DOHH2 (cell line): Measurements from ENCODE around the gene UNC5C.

Experiments used
- H3F3A ChIP-seq: fragments of 200-600 bp; sonication (generic), shearing (Covaris generic); 2 replicates; pipeline ENCODE4 v1.6.0; 2016; ENCODE audit warnings: antibody characterized with exemption, mild to moderate bottlenecking; ENCODE audit not compliant: control insufficient read depth, insufficient read depth
- H3K27ac ChIP-seq: fragments of 200-600 bp; sonication (generic); 2 replicates; pipeline ENCODE4 v1.5.1; 2014; ENCODE audit warnings: low read depth, mild to moderate bottlenecking, low read length, moderate library complexity
- H3K27me3 ChIP-seq: fragments of 200-600 bp; sonication (generic); 2 replicates; pipeline ENCODE4 v1.6.1; 2014; ENCODE audit warnings: mild to moderate bottlenecking, low read length, mixed read lengths; ENCODE audit not compliant: control insufficient read depth
- H3K36me3 ChIP-seq: fragments of 200-600 bp; sonication (generic); 2 replicates; pipeline ENCODE4 v1.6.1; 2014; ENCODE audit warnings: mild to moderate bottlenecking, low read length, moderate library complexity, mixed read lengths; ENCODE audit not compliant: control insufficient read depth
- H3K4me1 ChIP-seq: fragments of 200-600 bp; sonication (generic); 2 replicates; pipeline ENCODE4 v1.6.1; 2014; ENCODE audit warnings: mild to moderate bottlenecking, low read length, mixed read lengths; ENCODE audit not compliant: control insufficient read depth
- H3K4me2 ChIP-seq: fragments of 200-600 bp; sonication (generic); 2 replicates; pipeline ENCODE4 v1.6.0; 2014; ENCODE audit warnings: mild to moderate bottlenecking, low read length, moderate library complexity
- H3K4me3 ChIP-seq: fragments of 200-600 bp; sonication (generic); 2 replicates; pipeline ENCODE4 v1.5.1; 2014; ENCODE audit warnings: mild to moderate bottlenecking, low read length, mixed read lengths
- H3K79me2 ChIP-seq: fragments of 200-600 bp; sonication (generic); 2 replicates; pipeline ENCODE4 v1.6.1; 2014; ENCODE audit warnings: mild to moderate bottlenecking, low read length, mixed read lengths; ENCODE audit not compliant: control insufficient read depth
- H3K9me2 ChIP-seq: fragments of 200-600 bp; sonication (generic); replicated peaks from 2 replicates; pipeline ENCODE4 v1.6.1; 2014; ENCODE audit warnings: mild to moderate bottlenecking, low read length, mixed read lengths; ENCODE audit not compliant: control insufficient read depth
- H3K9me3 ChIP-seq: fragments of 200-600 bp; sonication (generic); 2 replicates; pipeline ENCODE4 v1.6.1; 2014; ENCODE audit warnings: antibody characterized with exemption, low read length, mixed read lengths; ENCODE audit not compliant: control insufficient read depth, insufficient read depth
- H4K20me1 ChIP-seq: fragments of 200-600 bp; sonication (generic); 2 replicates; pipeline ENCODE4 v1.6.0; 2014; ENCODE audit warnings: low read depth, mild to moderate bottlenecking, antibody characterized with exemption, low read length, moderate library complexity; ENCODE audit not compliant: control insufficient read depth, insufficient read depth
- CTCF ChIP-seq: fragments of 200-600 bp; sonication (generic); IDR thresholded peaks from one replicate; pipeline ENCODE4 v1.5.1; 2014; ENCODE audit warnings: antibody characterized with exemption, mild to moderate bottlenecking, low read depth, low read length; ENCODE audit not compliant: poor library complexity, severe bottlenecking
- EZH2phosphoT487 ChIP-seq: fragments of 200-600 bp; sonication (generic); IDR thresholded peaks from 2 replicates; pipeline ENCODE4 v1.6.1; 2017; ENCODE audit warnings: borderline replicate concordance, mild to moderate bottlenecking, antibody characterized with exemption, low read length, moderate library complexity, mixed read lengths

The UNC5C gene

GRCh38 chr4:95238554-95238953 lies 310.2 kb downstream of the UNC5C start:
- Histone ChIP-seq H3F3A (no peaks in the 10 kb centered on the region), H3K27ac (no peak overlapping the region), H3K9me3 (no peaks in the 10 kb centered on the region), H3K27me3 (no peaks in the 10 kb centered on the region), H3K9me2 (no peaks in the 10 kb centered on the region), H4K20me1 (no peaks in the 10 kb centered on the region), H3K4me1 (no peaks in the 10 kb centered on the region), H3K36me3 (no peaks in the 10 kb centered on the region), H3K4me2 (no peak overlapping the region), H3K79me2 (no peaks in the 10 kb centered on the region), H3K4me3 (no peak overlapping the region)
- TF ChIP-seq EZH2phosphoT487, result no peak
- TF ChIP-seq CTCF, result no peak

GRCh38 chr4:95232358-95233156 lies 316.2 kb downstream of the UNC5C start:
- no peaks in the 10 kb centered on the region for H3K79me2 ChIP-seq
- H3K36me3 ChIP-seq, result no peaks in the 10 kb centered on the region
- H3K4me2 ChIP-seq, result no peak overlapping the region
- H3K9me3 ChIP-seq, result no peaks in the 10 kb centered on the region
- TF ChIP-seq CTCF, result no peak
- TF ChIP-seq EZH2phosphoT487, result no peak
- no peak overlapping the region for H3K27ac ChIP-seq
- H4K20me1 ChIP-seq, result no peaks in the 10 kb centered on the region
- no peak overlapping the region for H3K4me3 ChIP-seq
- H3K27me3 ChIP-seq, result no peaks in the 10 kb centered on the region
- no peaks in the 10 kb centered on the region for H3K9me2 ChIP-seq
- H3K4me1 ChIP-seq, result no peaks in the 10 kb centered on the region
- no peaks in the 10 kb centered on the region for H3F3A ChIP-seq

DNA sequence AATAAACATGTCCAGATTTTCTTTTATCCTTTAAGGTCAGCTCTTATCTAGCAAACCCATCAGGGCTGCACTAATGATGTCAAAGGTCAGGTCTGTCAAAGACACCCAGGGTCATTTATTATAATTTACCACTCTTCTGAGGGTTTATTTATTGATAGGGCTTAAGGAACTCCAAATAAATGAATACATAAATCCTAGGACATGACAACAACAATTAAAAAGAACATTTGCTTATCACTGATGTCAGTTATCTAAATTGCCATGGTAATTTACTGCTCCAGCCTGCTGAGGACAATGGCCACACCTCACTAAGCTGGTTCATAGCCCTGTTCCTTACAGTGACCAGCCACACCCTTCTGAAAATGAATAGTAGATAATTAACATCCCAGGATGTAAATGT lies 317.1 kb downstream of the UNC5C start:
- no peaks in the 10 kb centered on the region for H3K9me2 ChIP-seq
- no peaks in the 10 kb centered on the region for H3K4me1 ChIP-seq
- H3K27ac ChIP-seq, result no peak overlapping the region
- H3K9me3 ChIP-seq, result no peaks in the 10 kb centered on the region
- H3K36me3 ChIP-seq, result no peaks in the 10 kb centered on the region
- H3K4me2 ChIP-seq, result no peak overlapping the region
- no peak overlapping the region for H3K4me3 ChIP-seq
- H3K27me3 ChIP-seq, result no peaks in the 10 kb centered on the region
- TF ChIP-seq CTCF (no peak), EZH2phosphoT487 (no peak)
- no peaks in the 10 kb centered on the region for H3F3A ChIP-seq
- H4K20me1 ChIP-seq, result no peaks in the 10 kb centered on the region
- H3K79me2 ChIP-seq, result no peaks in the 10 kb centered on the region
